ENCODE data around the gene ARHGAP22. TPM values are rescaled to one million over a fixed set of nuclear protein-coding genes. Genes with fewer than 3 reads are reported as not detected.

ARHGAP22 gene
- total RNA-seq, 2 experiments from 2014 or later, result not detected

DNA sequence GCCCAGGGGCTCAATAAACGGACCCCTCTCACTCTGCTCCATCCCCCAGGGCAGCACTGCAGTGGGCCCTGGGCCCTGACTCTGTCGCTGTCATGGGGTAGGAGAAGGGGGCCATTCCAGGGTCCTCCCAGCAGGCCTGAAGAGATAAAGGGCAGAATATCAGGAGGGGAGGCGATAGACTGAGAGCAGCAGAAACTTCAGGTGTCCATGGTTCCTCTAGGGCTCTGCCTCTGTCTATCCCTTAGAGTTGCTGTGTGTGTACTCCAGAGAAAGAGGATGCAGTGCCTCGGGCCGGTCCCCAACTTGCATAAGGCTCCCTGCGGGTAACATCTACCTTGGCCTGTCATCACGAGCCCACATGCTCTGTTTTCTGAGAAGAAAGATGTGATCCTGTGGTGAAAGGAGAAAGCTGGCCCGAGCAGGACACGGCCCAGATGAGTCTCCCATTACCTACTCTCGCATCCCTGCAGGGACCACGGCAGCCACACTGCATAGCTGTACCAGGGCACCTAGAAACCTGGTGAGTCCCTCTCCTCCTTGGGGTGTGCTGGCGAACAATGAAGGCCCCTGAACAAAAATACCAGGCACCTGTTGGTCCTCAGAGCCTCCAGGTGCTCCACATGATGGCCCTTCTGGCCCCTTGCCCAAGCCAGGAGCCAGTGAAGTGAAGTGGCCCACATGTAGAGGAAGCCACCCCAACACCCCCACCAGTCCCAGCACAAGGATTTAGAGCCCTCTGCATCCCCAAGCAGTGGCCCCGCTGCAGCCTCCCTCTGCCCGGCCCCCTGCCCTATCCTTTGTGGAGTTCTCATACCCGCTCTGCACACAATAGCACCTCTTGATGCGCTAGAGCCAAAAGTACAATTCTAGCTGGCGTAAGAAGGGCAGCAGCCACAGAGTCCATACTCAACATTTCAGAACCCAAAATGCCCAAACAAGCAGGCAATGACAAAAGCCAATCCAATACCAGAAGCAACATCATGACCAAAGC is 106.8 kb downstream of the ARHGAP22 start:
- no peaks in the 10 kb centered on the region for H3K36me3 Mint-ChIP-seq
- H3K27ac Mint-ChIP-seq, result no peak overlapping the region
- H3K4me1 Mint-ChIP-seq (ENCODE audit: low read depth), result peaks cover 13% of the 10 kb centered on the region
- peaks cover 15% of the 10 kb centered on the region for H3K27me3 Mint-ChIP-seq
- ChIA-PET POLR2A (no interaction called here), CTCF (no interaction called here)
- no peaks in the 10 kb centered on the region for H3K9me3 Mint-ChIP-seq
- DNase-seq, result no peak
- H3K4me3 Mint-ChIP-seq, result no peak overlapping the region
- intact Hi-C loops (cut with micrococcal nuclease), result no loop called here

DNA sequence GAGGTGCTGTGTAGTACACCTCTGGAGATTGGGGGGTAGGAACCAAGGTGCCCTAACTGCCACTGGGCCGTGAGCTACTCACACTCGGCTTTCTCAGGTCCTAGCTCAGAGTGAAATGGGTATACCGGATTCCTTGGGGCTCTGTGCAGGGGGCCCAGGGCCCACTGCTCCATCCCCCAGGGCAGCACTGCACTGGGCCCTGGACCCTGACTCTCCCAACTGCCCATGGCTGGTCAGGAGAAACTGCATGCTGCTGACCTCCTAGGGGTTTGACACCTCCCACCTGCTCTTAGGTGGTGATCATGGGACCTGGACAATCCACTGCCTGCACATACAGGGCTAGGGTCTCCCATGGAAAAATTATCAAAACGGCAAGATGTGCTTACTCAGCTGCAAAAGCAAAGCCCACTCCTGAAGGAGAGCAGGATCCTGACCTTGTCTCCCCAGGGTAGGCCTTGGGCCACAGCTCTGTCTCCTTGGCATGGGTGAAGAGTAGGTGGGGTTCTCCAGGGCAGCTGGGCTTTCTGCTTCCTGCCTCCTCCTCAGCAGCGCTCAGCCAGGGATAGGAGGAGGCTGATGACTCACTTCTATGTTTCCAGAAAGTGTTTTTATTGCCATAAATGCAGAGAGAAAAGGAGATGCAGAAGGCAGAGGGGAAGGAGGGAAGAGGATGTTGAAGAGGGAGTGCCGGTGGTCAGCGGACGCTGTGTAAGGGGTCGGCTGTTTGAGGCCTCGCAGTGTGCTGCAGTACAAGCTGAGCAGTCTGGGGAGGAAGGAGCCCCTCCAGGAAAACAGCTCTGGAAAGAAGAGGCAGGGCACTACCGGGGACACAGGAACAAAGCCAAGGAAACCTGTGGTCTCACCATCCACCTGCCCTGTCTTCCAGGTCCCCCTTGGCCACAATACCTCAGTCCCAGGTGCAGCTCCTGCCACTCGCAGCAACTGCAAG is 107.8 kb downstream of the ARHGAP22 start:
- Mint-ChIP-seq H3K4me3 (no peak overlapping the region), H3K27ac (no peak overlapping the region), H3K4me1 (ENCODE audit: low read depth) (peaks cover 13% of the 10 kb centered on the region), H3K9me3 (no peaks in the 10 kb centered on the region), H3K36me3 (no peaks in the 10 kb centered on the region), H3K27me3 (peaks cover 15% of the 10 kb centered on the region)
- CTCF ChIA-PET, result no interaction called here
- no peak for DNase-seq
- intact Hi-C loops (cut with micrococcal nuclease), result no loop called here
- POLR2A ChIA-PET, result no interaction called here

DNA sequence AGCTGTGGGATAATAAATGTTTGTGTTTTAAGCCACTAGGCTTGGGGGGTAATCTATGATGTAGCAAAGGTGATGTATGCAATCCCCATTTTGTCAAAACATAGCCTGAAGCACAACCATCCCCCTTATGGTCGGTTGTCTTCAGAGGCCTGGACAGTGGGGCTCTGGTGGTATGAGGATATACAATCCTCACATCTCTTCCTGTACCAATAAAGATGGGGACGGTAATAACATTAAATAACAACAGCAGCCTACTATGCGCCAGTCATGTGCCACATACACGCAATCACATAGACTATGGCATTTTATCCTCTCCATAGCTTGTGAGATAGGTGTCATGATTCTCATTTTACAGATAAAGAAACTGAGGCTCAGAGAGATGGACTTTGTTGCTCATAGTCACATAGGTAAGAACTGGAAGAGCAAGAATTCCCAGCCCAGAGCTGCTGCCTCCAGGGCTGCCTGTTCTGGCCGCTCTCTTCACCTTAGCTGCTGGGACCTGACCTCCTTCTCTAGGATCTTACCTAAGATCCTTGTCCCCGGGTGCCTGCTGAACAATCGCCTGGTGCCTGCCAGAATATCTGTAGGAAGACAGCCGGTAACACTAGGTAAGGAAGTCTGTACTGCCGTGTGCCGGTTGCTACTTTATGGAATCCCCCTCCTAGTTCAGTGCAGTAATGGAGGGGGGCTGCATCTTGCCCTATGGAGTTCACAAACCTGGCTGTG is 108.6 kb downstream of the ARHGAP22 start:
- no peak for DNase-seq
- Mint-ChIP-seq H3K9me3 (no peaks in the 10 kb centered on the region), H3K4me1 (ENCODE audit: low read depth) (peaks cover 13% of the 10 kb centered on the region), H3K27me3 (peaks cover 15% of the 10 kb centered on the region), H3K27ac (no peak overlapping the region), H3K4me3 (no peak overlapping the region), H3K36me3 (no peaks in the 10 kb centered on the region)
- intact Hi-C loops (cut with micrococcal nuclease), result no loop called here
- ChIA-PET POLR2A (no interaction called here), CTCF (no interaction called here)

DNA sequence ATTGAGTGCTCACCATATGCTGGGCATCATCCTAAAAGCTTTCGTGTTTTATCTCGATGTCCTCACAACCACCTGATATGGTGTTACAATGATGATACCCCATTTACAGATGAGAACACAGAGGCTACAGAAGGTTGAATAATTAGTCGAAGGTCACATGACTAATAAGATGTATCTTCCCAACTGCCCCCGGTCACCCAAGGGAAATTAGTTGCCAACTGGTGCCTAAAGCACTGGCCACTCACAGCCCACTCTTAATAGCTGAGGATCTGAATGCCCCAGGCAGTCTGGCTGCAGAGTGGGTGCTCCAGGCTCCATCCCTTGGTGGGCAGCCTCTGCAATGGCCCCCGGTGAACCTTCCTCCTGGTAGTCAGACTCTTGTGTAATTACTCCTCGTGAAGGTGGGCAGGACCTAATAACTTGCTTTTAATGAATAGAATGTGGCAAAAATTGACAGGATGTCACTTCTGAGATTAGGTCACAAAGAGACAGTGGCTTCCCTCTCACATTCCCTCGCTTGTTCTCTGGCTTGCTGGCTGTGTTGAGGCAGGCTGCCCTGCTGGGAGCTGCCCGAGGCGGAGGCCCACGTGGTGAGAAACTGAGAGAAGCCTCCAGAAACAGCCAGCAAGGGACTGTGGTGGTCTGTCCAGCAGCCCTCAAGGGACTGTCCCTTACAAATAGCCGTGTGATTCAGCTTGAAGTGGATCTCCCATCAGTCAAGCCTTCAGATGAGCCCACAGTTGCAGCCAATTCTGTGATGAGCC is 109.4 kb downstream of the ARHGAP22 start:
- intact Hi-C loops (cut with micrococcal nuclease), result no loop called here
- peaks cover 13% of the 10 kb centered on the region for H3K4me1 Mint-ChIP-seq (ENCODE audit: low read depth)
- no peak for DNase-seq
- H3K9me3 Mint-ChIP-seq, result no peaks in the 10 kb centered on the region
- H3K27ac Mint-ChIP-seq, result no peak overlapping the region
- ChIA-PET POLR2A (no interaction called here), CTCF (no interaction called here)
- peaks cover 15% of the 10 kb centered on the region for H3K27me3 Mint-ChIP-seq
- H3K36me3 Mint-ChIP-seq, result no peaks in the 10 kb centered on the region
- H3K4me3 Mint-ChIP-seq, result no peak overlapping the region

DNA sequence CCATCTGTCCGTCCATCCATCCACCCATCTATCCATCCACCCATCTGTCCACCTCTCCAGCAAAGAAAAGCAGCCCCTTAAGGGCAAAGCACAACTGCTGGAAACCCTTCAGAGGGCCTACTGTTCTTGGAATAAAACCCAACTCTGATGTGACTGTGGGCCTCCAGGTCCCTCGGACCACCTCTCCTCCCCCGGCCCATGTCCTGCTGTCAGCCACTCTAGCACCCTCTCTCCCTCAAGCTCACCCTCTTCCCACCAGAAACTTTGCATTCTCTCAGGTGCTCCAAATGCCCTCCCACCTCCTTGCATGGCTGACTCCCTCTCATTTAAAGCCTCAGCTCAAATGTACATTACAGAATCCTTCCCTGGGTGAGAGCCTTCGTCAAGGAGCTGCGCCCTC is 110.3 kb downstream of the ARHGAP22 start:
- H3K4me3 Mint-ChIP-seq, result no peak overlapping the region
- no peaks in the 10 kb centered on the region for H3K36me3 Mint-ChIP-seq
- intact Hi-C loops (cut with micrococcal nuclease), result no loop called here
- ChIA-PET CTCF (no interaction called here), POLR2A (no interaction called here)
- DNase-seq, result no peak
- H3K4me1 Mint-ChIP-seq (ENCODE audit: low read depth), result peaks cover 13% of the 10 kb centered on the region
- H3K27me3 Mint-ChIP-seq, result peaks cover 15% of the 10 kb centered on the region
- no peaks in the 10 kb centered on the region for H3K9me3 Mint-ChIP-seq
- H3K27ac Mint-ChIP-seq, result peak overlapping the region; percentile 1

DNA sequence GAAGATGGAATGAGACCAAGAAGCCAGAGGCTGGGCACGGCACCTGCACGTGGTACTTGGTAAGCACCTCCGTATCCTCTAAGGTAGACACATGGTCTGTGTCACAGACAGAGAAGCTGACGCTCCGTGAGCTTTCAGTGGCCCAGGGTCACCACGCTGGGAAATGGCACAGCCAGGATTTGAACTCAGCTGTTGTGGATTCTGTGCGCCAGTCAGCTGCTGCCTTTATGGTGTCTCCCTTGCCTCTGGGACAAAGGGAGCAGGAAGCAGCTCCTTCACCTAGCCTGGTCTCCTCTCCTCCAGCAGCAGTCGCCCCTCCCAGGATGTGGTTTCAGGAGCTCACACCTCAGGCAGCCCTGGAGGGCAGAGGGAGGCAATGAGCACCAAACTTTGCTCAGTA is 110.8 kb downstream of the ARHGAP22 start:
- intact Hi-C loops (cut with micrococcal nuclease), result no loop called here
- Mint-ChIP-seq H3K4me3 (no peak overlapping the region), H3K27ac (peak overlapping the region; percentile 1), H3K9me3 (no peaks in the 10 kb centered on the region), H3K36me3 (no peaks in the 10 kb centered on the region), H3K4me1 (ENCODE audit: low read depth) (peaks cover 13% of the 10 kb centered on the region), H3K27me3 (peaks cover 15% of the 10 kb centered on the region)
- ChIA-PET CTCF (no interaction called here), POLR2A (no interaction called here)
- DNase-seq, result no peak

DNA sequence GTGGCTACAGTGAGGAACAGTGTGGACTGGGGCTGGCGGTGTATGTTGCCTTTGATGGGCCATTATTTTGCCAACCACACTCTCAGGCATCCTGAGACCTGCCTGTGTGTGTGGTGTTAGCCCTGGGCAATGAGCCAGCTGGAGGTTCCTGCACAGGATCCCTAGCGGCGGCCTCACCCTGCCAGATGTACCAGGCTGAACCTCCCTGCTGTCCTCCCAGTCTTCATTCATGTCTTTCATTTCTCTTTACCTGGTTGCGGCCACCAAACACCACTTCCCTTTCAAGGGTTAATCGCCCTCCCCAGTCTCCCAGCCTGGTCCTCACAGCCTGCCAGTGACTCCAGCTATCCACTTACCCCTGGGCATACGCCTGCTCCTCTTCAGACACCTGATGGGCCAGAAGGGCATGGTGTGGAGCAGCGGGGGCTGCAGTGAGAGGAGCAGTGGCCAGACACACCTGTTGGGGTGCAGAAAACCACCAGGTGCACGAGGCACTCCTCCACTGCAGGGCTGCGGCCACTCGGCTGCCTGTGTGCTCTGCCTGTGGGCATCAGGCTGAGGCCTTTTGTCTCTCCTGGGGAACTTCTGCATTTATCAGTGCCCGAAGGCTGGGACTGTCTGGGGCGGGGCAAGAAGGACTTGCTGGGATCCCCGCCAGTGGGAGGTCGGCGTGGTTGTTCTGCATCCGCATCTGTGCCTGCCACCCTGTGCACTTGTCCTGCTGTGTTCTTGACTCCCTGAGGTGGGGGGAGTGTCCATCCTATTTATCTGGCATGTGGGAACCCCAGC is 111.6 kb downstream of the ARHGAP22 start:
- POLR2A ChIA-PET, result no interaction called here
- no peaks in the 10 kb centered on the region for H3K36me3 Mint-ChIP-seq
- H3K4me1 Mint-ChIP-seq (ENCODE audit: low read depth), result peaks cover 13% of the 10 kb centered on the region
- H3K27ac Mint-ChIP-seq, result no peak overlapping the region
- intact Hi-C loops (cut with micrococcal nuclease), result no loop called here
- CTCF ChIA-PET, result no interaction called here
- H3K4me3 Mint-ChIP-seq, result no peak overlapping the region
- DNase-seq, result no peak
- no peaks in the 10 kb centered on the region for H3K9me3 Mint-ChIP-seq
- H3K27me3 Mint-ChIP-seq, result peaks cover 15% of the 10 kb centered on the region

DNA sequence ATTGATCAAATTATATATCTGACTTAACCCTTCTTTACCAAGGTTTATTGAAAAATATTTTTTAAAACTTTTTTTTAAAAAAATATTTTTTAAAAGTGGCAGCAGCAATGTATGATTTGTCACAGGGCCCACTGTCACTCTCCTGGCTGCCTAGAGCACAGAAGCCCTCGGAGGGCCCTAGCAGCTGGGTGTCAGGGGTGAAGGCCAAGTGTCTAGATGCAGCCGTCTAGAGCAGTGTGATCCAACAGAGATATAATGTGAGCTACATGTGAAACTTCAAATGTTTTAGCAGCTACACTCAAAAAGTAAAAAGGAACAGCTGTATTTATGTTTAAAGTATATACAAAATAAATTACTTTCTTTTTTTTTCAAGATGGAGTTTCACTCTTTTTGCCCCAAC is 112.7 kb downstream of the ARHGAP22 start:
- DNase-seq, result no peak
- CTCF ChIA-PET, result no interaction called here
- Mint-ChIP-seq H3K36me3 (no peaks in the 10 kb centered on the region), H3K27ac (no peak overlapping the region), H3K9me3 (no peaks in the 10 kb centered on the region), H3K27me3 (peaks cover 14% of the 10 kb centered on the region), H3K4me1 (ENCODE audit: low read depth) (peaks cover 13% of the 10 kb centered on the region), H3K4me3 (no peak overlapping the region)
- intact Hi-C loops (cut with micrococcal nuclease), result no loop called here
- POLR2A ChIA-PET, result no interaction called here

DNA sequence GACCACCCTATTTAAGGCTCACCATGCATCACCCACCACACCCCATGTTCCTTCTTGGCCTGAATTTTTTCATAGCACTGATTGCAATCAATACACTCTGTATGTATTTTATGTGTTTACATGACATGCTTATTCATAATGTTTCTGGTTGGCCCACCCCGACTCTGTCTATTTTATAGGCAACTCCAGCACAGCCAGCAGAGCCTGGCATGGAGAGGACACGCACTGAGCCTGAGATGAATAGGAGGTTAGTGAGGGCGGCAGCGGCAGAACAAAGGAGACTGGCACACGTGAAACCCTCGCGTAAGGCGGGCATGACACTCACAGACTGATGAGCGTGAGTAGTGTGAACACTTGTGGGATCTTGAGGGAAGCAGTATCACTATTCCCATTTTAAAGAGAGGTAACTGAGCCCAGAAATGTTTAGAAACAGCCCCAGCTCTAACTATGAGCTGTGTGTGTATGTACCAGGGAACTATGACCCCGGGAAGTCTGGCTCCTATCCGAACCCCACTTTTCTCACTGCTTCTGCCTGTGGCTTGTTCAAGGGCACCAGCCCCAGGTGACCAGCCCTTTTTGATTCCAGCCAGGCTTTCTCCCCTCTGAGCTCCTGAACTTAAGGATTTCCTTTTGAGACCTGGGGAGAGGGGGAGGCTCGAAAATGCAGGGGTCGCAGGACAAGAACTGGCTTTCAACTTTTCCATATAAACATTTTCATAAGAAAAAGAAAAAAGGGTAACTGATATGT is 113.3 kb downstream of the ARHGAP22 start:
- intact Hi-C loops (cut with micrococcal nuclease), result no loop called here
- ChIA-PET POLR2A (no interaction called here), CTCF (no interaction called here)
- Mint-ChIP-seq H3K27me3 (peaks cover 10% of the 10 kb centered on the region), H3K9me3 (no peaks in the 10 kb centered on the region), H3K36me3 (no peaks in the 10 kb centered on the region), H3K4me1 (ENCODE audit: low read depth) (peaks cover 13% of the 10 kb centered on the region), H3K27ac (no peak overlapping the region), H3K4me3 (no peak overlapping the region)
- no peak for DNase-seq

DNA sequence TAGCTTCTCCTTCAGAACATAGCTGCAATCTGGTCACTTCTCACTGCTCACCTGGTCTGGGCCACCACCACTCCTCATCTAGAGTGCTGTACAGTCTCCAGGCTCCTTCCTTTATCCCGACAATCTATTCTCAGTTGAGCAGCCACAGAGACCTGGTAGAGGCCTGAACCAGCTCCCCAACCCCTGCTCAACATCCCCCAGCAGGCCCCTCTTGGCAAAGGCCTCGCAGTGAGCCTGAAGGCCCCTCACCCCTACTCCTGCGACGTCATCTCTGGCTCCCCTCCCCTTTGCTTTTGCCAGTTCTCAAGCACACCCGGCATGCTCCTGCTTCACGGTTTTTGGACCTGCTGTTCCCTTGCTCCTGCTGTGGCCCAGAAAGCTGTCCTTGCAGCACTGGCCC is 113.9 kb downstream of the ARHGAP22 start:
- no peaks in the 10 kb centered on the region for H3K36me3 Mint-ChIP-seq
- no peak for DNase-seq
- H3K4me1 Mint-ChIP-seq (ENCODE audit: low read depth), result peaks cover 13% of the 10 kb centered on the region
- no peak overlapping the region for H3K27ac Mint-ChIP-seq
- POLR2A ChIA-PET, result no interaction called here
- CTCF ChIA-PET, result no interaction called here
- H3K27me3 Mint-ChIP-seq, result peaks cover 10% of the 10 kb centered on the region
- H3K9me3 Mint-ChIP-seq, result no peaks in the 10 kb centered on the region
- H3K4me3 Mint-ChIP-seq, result no peak overlapping the region
- intact Hi-C loops (cut with micrococcal nuclease), result no loop called here

DNA sequence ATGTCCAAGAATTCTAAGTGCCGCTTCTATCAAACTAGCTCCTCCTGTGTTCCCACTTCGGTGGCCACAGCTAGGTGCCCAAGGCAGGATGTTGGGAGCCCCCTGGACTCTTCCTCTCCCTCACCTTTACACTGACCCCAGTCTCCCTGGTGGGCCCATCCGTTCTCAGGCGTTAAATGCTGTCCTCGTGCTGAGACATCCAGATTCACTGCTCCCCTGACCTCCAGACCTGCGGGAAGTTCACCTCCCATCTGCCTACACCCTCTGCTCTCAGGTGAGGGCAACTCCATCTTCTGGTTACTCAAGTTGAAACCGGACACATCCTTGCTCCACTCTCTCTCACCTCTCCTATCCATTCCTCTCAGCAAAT is 114.3 kb downstream of the ARHGAP22 start:
- Mint-ChIP-seq H3K36me3 (no peaks in the 10 kb centered on the region), H3K9me3 (no peaks in the 10 kb centered on the region), H3K4me3 (no peak overlapping the region), H3K4me1 (ENCODE audit: low read depth) (peaks cover 13% of the 10 kb centered on the region), H3K27me3 (peaks cover 10% of the 10 kb centered on the region), H3K27ac (no peak overlapping the region)
- intact Hi-C loops (cut with micrococcal nuclease), result no loop called here
- ChIA-PET CTCF (no interaction called here), POLR2A (no interaction called here)
- DNase-seq, result no peak
